Memory B cell (primary cell): Measurements from ENCODE around the gene TPD52L2.
"Not testable (repeated sequence)": the region's sequence is repeated elsewhere in the genome, so short reads cannot be mapped to it uniquely, and the experiment has no call there.

Source experiments
- ATAC-seq: fragments of 150-1000 bp; cut with Tn5 transposase; 2 replicates; pipeline ENCODE4 v1.10.0; 2021; ENCODE audit warnings: low read depth, mild to moderate bottlenecking, moderate library complexity
- DNase-seq, 2 donors: peaks; one replicate each; pipeline ENCODE4 v3.0.0; 2022; ENCODE audit warnings: low spot score in 2 of 2
- H3K27ac Mint-ChIP-seq: one replicate; pipeline ENCODE4 v1.8.0; 2022; ENCODE audit warnings: mild to moderate bottlenecking, moderate library complexity, mixed read lengths
- H3K27me3 Mint-ChIP-seq: one replicate; pipeline ENCODE4 v1.8.0; 2022; ENCODE audit warnings: mixed read lengths
- H3K36me3 Mint-ChIP-seq: one replicate; pipeline ENCODE4 v1.8.0; 2022; ENCODE audit warnings: mild to moderate bottlenecking, mixed read lengths
- H3K4me1 Mint-ChIP-seq: one replicate; pipeline ENCODE4 v1.8.0; 2022; ENCODE audit warnings: mixed read lengths
- H3K4me3 Mint-ChIP-seq: one replicate; pipeline ENCODE4 v1.8.0; 2022; ENCODE audit warnings: mild to moderate bottlenecking, moderate library complexity, mixed read lengths
- H3K9me3 Mint-ChIP-seq: one replicate; pipeline ENCODE4 v1.8.0; 2022; ENCODE audit warnings: mixed read lengths

TPD52L2 gene

DNA sequence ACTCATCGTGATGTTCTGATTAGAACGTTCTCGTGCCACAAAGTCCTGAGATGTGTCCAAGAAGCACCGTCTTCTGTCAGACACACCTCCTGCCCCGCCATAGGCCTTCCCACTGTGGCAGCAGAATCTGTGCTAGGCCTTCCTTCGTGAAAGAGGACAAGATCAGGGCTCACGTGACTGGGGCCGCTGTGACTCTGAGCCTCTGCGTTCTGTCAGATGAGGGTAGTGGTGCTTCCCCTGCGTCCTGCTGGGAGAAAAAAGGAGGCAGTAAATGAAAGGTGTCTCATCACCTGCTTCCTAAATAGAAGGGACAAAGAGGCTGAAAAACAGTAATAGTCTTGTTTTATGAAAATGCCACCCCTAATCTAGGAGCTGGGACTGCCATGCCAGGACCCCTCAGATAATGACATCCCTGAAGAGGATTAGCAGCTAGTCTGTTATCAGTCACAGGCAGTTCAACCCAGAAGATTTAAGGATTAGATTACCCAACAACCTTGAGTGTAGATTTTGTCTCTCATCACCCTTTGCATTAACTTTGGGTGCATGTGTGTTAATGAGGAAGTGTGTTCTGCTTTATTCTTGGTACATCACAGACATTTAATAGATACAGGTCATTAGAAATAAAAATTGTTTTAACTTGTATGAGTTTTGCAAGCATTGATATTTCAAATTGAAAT lies 34.0 kb downstream of the TPD52L2 start:
- Mint-ChIP-seq H3K36me3 (peaks cover 3% of the 10 kb centered on the region), H3K9me3 (no peaks in the 10 kb centered on the region), H3K4me1 (peaks cover 26% of the 10 kb centered on the region), H3K27ac (no peak overlapping the region), H3K4me3 (no peak overlapping the region), H3K27me3 (no peaks in the 10 kb centered on the region)
- DNase-seq (no peak), ATAC-seq (no peak)

DNA sequence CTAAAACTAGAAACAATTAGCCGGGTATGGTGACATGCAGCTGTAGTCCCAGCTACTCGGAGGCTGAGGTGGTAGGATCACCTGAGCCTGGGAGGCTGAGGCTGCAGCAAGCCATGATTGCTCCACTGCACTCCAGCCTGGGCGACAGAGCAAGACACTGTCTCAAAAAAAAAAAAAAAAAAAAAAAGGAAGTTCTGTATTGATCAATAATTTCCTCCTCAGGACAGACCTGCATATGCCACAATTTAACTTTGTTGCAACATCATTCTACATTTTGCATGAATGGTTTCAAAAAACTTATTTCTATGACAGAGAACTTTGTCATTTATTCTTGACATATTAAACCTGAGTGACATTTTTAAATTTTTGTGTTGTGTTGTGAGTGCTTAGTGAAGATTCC lies 35.3 kb downstream of the TPD52L2 start:
- Mint-ChIP-seq H3K36me3 (peaks cover 3% of the 10 kb centered on the region), H3K4me3 (no peak overlapping the region)

DNA sequence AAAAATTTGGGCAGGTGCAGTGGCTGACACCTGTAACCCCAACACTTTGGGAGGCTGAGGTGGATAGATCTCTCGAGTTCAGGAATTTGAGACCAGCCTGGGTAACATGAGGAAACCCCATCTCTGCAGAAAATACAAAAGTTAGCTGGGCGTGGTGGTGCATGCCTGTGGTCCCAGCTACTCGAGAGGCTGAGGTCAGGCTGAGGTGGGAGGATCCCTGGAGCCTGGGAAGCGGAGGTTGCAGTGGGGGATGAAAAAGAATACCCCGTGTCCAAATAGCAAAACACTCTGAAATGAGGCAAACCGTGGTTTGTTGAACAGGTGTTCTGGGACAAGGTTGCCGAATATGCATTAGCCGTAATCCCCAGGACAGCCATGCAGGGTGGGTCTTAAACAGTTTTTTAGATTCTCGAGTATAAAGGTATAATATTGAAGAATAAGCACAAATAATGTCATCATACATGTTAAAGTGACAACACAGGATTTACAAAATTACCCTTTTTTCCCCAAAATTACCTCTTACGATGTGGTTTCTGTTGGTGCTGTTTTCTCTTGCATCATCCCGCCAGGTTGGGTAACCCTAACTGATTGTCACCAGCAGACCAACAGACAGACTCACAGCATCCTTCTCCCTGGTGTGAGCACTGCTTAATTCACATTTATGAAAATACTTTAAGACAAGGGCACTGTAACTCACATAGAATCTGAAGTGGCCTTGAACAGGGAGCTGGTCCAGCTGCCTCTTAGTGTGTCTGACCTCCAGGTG lies 38.9 kb downstream of the TPD52L2 start:
- H3K4me1 Mint-ChIP-seq: peaks cover 9% of the 10 kb centered on the region
- no peak overlapping the region for H3K27ac Mint-ChIP-seq

More for the DNA sequence above, 35.3 kb downstream of the TPD52L2 start:
- no peaks in the 10 kb centered on the region for H3K27me3 Mint-ChIP-seq
- no peak for DNase-seq
- H3K9me3 Mint-ChIP-seq: no peaks in the 10 kb centered on the region
- ATAC-seq: no peak
- peaks cover 25% of the 10 kb centered on the region for H3K4me1 Mint-ChIP-seq
- no peak overlapping the region for H3K27ac Mint-ChIP-seq

DNA sequence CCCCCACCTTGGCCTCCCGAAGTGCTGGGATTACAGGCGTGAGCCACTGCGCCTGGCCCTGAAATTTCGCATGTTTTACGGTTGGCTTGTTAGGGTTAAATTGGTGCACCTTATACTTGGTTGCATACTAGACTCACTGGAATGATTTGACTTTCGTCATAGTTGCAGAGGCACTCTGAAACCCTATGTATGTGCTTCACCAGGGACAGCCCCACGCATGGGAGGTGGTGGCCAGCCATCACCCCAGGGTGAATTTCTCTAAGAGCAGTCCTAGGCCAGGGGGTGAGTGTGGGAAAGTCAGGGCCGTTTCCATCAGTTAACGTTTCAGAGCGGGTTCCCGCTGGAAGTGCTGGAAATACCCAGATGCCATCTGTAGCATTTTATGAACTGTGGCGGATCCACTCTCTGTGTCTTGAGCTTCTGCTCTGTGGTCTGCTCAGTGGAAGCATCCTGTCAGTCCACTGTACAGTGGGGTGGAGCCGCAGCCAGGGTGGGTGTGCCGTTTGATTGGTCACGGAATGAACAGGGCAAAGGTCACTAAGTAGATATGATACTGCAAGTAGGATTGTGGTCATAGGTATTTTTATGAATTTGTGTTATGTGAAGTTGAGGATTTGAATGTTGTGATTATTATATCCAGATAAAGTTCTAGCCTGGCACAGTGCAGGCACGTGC lies 43.1 kb downstream of the TPD52L2 start:
- Mint-ChIP-seq H3K27me3 (no peaks in the 10 kb centered on the region), H3K36me3 (no peaks in the 10 kb centered on the region), H3K27ac (no peak overlapping the region), H3K4me1 (peaks cover 20% of the 10 kb centered on the region), H3K4me3 (no peak overlapping the region), H3K9me3 (no peaks in the 10 kb centered on the region)
- DNase-seq (no peak), ATAC-seq (no peak)

More for the DNA sequence above, 38.9 kb downstream of the TPD52L2 start:
- H3K4me3 Mint-ChIP-seq: no peak overlapping the region
- no peaks in the 10 kb centered on the region for H3K9me3 Mint-ChIP-seq
- ATAC-seq (no peak), DNase-seq (no peak)
- H3K27me3 Mint-ChIP-seq: no peaks in the 10 kb centered on the region
- peaks cover 2% of the 10 kb centered on the region for H3K36me3 Mint-ChIP-seq

DNA sequence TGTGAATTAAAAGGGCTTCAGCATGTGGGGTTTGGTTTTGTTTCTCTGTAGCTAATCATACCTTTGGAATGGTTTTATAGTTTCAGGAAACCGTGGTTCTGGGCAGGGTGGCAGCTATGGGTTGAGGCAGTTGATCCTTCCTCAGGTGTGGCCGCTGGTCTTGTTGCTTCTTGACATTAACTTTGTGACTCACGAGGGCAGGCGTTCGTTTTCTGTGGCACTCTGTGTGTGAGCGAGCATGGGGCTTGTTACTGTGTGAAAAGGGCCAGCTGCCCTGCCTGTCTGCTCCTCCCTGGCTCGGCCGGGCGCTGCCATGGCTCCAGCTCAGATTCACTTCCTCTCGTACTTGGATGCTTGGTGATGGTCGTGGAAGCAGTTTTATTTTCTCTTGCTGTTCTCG lies 46.1 kb downstream of the TPD52L2 start:
- Mint-ChIP-seq H3K9me3 (peaks cover 2% of the 10 kb centered on the region), H3K27me3 (no peaks in the 10 kb centered on the region), H3K4me3 (no peak overlapping the region), H3K4me1 (peaks cover 22% of the 10 kb centered on the region), H3K36me3 (peaks cover 6% of the 10 kb centered on the region), H3K27ac (peak overlapping the region; percentile 85)
- DNase-seq (no peak), ATAC-seq (no peak)

DNA sequence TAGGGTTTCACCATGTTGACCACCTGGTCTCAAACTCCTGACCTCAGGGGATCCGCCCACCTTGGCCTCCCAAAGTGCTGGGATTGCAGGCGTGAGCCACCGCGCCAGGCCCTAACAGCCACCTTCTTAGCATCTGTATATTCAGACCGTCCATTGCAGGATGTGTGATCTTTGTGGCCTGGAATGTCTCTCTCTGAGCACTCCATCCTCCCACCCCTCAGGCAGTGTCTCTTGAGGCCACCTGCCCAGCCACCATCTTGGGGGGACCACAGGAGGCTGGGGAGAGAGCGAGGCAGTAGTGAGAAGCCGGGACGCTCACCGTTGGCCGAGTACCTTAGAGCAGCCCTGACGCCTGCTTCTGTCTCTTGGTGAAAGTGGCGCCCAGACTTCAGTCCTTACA lies 48.7 kb downstream of the TPD52L2 start:
- Mint-ChIP-seq H3K27ac (no peak overlapping the region), H3K27me3 (no peaks in the 10 kb centered on the region), H3K36me3 (peaks cover 12% of the 10 kb centered on the region), H3K9me3 (peaks cover 4% of the 10 kb centered on the region), H3K4me3 (no peak overlapping the region), H3K4me1 (peaks cover 25% of the 10 kb centered on the region)
- DNase-seq (no peak), ATAC-seq (no peak)

DNA sequence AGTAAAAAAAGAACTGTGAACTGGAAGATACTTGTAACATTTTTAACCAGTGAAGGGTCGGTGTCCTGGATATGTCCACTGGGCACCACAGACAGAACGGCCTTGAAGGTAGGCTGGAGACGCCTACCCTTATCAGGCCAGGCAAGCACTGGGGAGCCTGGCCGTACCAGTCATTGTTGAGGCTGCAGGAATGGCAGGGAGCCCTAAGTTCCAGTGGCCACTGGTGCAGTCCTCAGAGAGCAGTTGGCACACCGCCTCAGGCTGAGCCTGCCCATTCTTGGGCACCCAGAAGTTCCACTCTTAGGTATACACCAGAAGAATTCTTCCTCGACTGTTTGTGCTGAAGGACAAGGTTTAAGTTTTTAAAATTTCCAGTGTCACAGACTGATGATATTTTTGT lies 50.4 kb downstream of the TPD52L2 start:
- Mint-ChIP-seq H3K4me3 (no peak overlapping the region), H3K4me1 (peaks cover 20% of the 10 kb centered on the region), H3K9me3 (peaks cover 4% of the 10 kb centered on the region), H3K36me3 (peaks cover 12% of the 10 kb centered on the region), H3K27ac (no peak overlapping the region), H3K27me3 (no peaks in the 10 kb centered on the region)
- DNase-seq: no peak
- no peak for ATAC-seq

DNA sequence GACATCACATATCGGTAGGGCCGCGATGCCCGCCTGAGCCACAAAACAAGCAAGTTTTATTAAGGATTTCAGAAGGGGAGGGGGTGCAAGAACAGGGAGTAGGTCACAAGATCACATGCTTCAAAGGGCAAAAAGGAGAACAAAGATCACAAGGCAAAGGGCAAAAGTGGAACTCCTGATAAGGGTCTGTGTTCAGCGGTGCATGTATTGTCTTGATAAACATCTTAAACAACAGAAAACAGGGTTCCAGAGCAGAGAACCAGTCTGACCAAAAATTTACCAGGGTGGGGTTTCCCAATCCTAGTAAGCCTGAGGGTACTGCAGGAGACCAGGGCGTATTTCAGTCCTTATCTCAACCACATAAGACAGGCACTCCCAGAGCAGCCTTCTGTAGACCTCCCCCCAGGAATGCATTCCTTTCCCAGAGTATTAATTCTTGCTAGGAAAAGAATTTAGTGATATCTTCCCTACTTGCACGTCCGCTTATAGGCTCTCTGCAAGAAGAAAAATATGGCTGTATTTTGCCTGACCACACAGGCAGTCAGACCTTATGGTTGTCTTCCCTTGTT lies 51.4 kb downstream of the TPD52L2 start:
- not testable (repeated sequence) for DNase-seq, H3K27ac Mint-ChIP-seq, H3K4me3 Mint-ChIP-seq, ATAC-seq, H3K9me3 Mint-ChIP-seq, H3K27me3 Mint-ChIP-seq
- peaks cover 12% of the 10 kb centered on the region for H3K36me3 Mint-ChIP-seq
- H3K4me1 Mint-ChIP-seq: peaks cover 15% of the 10 kb centered on the region

DNA sequence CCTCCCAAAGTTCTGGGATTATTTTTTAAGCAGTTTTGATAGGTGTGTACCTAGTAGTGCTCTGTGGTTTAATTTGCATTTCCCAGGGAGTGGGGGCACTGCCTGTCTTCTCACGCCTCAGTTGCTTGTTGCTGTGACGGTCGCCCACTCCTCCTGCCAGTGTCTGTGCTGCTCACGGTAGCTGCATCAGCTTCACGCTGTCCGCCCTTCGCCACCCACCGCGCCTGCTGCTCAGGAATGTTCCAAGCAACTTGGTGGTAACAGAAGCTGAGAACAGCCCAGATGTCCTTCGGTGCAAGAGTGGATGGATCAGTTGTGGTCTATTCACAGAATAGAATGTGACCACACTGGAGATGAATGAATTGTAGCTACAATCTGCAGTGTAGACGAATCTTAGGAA lies 52.7 kb downstream of the TPD52L2 start:
- peaks cover 15% of the 10 kb centered on the region for H3K4me1 Mint-ChIP-seq
- H3K4me3 Mint-ChIP-seq: peak overlapping the region; percentile 61
- ATAC-seq: peak; percentile 57
- H3K27me3 Mint-ChIP-seq: no peaks in the 10 kb centered on the region
- H3K27ac Mint-ChIP-seq: peak overlapping the region; percentile 76
- H3K9me3 Mint-ChIP-seq: peaks cover 4% of the 10 kb centered on the region
- no peak for DNase-seq
- peaks cover 12% of the 10 kb centered on the region for H3K36me3 Mint-ChIP-seq

DNA sequence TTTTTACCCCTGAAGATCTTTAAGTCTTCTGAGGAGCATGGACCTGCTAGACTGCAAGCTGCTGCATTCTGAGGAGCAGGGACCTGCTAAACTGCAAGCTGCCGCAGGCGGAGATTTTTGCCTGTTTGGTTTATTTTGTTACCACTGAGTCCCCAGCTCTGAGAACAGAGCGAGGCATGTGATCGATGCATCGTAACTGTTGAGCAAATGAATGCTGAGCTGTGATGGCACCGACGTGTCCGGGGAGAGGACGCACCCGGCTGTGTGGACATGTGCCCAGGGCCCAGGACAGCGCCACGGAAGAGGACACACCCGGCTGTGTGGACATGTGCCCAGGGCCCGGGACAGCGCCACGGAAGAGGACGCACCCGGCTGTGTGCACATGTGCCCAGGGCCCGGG lies 54.1 kb downstream of the TPD52L2 start:
- H3K4me3 Mint-ChIP-seq: no peak overlapping the region
- H3K9me3 Mint-ChIP-seq: peaks cover 4% of the 10 kb centered on the region
- H3K4me1 Mint-ChIP-seq: peaks cover 14% of the 10 kb centered on the region
- no peak for ATAC-seq
- no peak overlapping the region for H3K27ac Mint-ChIP-seq
- H3K36me3 Mint-ChIP-seq: peaks cover 12% of the 10 kb centered on the region
- no peaks in the 10 kb centered on the region for H3K27me3 Mint-ChIP-seq
- no peak for DNase-seq

DNA sequence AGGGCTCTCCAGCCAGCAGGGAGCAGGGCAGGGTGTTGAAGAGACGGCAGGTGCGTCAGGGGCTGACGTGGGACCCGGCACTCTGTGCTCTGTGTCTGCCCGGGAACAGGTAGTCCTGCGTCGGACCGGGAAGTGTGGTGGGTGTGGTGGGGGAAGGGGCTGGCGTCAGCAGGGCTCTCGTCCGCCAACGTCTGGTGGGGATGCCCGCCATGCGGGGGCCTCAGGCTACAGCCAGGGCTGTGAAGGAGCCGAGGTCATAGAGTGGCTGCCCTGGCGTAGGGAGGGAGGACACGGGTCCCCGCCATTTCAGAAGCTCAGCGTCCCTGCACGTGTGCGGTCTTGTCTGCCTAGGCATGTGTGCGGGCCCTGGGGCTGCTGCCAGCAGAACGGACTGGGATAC lies 55.2 kb downstream of the TPD52L2 start:
- no peak for ATAC-seq
- Mint-ChIP-seq H3K27me3 (no peaks in the 10 kb centered on the region), H3K9me3 (peaks cover 4% of the 10 kb centered on the region), H3K4me1 (peaks cover 15% of the 10 kb centered on the region), H3K27ac (no peak overlapping the region), H3K36me3 (peaks cover 12% of the 10 kb centered on the region), H3K4me3 (no peak overlapping the region)
- DNase-seq: no peak

DNA sequence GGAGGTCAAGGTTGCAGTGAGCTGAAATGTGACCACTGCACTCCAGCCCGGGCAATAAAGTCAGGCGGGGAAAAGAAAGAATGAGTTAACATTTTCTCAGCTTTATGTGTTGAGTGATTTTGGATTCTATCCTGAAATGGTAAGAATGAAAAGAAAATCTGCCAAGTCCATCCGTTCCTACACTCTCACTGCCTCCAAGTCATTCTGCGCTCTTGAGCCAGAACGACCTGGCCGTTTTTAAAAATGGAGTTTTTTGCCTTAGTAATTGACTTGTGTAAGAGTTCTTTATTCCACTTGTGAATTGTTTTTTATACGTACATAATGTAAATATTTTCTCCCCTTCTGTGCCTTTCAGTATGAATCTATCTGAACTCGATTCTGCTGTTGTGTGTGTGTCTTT lies 58.6 kb downstream of the TPD52L2 start:
- H3K4me3 Mint-ChIP-seq: no peak overlapping the region
- peaks cover 11% of the 10 kb centered on the region for H3K36me3 Mint-ChIP-seq
- DNase-seq (no peak), ATAC-seq (no peak)
- no peaks in the 10 kb centered on the region for H3K27me3 Mint-ChIP-seq
- H3K27ac Mint-ChIP-seq: no peak overlapping the region
- peaks cover 16% of the 10 kb centered on the region for H3K4me1 Mint-ChIP-seq
- no peaks in the 10 kb centered on the region for H3K9me3 Mint-ChIP-seq

DNA sequence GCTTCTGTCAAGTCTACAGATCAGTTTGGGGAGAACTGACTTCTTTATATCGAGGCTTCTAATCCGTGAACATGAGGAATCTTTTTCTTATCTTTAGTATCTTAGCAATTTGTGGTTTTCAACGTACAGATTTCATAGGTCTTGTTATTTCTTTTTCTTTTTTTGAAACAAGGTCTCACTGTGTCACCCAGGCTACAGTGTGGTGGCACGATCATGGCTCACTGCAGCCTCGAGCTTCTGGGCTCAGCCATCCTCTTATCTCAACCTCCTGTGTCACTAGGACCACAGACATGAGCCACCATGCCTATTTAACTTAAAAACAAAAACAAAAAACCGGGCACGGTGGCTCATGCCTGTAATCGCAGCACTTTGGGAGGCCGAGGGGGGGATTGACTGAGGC lies 59.2 kb downstream of the TPD52L2 start:
- ATAC-seq: no peak
- no peaks in the 10 kb centered on the region for H3K27me3 Mint-ChIP-seq
- no peak for DNase-seq
- no peak overlapping the region for H3K27ac Mint-ChIP-seq
- no peak overlapping the region for H3K4me3 Mint-ChIP-seq
- H3K4me1 Mint-ChIP-seq: peaks cover 14% of the 10 kb centered on the region
- no peaks in the 10 kb centered on the region for H3K9me3 Mint-ChIP-seq
- H3K36me3 Mint-ChIP-seq: peaks cover 17% of the 10 kb centered on the region

DNA sequence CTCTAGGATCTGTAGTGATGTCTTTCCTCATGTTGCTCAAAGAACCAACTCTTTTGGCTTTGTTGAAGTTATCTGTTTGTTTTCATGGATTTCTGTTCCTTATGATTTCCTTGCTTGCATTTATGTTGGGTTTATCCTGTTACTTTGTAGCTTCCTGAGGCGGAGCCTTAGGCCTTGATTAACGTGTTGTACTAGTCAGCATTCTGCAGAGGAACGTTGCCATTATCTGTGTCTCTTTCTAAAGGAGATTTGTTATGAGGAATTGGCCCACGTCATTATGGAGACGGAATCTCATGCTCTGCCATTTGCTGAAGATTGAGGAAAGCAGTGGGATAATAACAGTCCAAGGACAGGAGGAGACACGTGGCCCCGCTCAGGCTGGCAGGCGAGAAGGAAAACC lies 61.2 kb downstream of the TPD52L2 start:
- Mint-ChIP-seq H3K36me3 (peaks cover 27% of the 10 kb centered on the region), H3K27ac (no peak overlapping the region), H3K27me3 (no peaks in the 10 kb centered on the region), H3K9me3 (no peaks in the 10 kb centered on the region), H3K4me1 (peaks cover 14% of the 10 kb centered on the region), H3K4me3 (no peak overlapping the region)
- ATAC-seq (no peak), DNase-seq (no peak)
